ENCODE measurements around the gene RPL15.

Gene RPL15

GRCh38 chr3:23920151-23920655, 3.3 kb downstream of the RPL15 start:
- H3K9me3 ChIP-seq (ENCODE audit: control insufficient read depth, low read length), result no peaks in the 10 kb centered on the region
- H3K4me3 ChIP-seq (ENCODE audit: low read depth, low read length), result no peak overlapping the region
- H3K4me1 ChIP-seq, result peaks cover 7% of the 10 kb centered on the region
- TF ChIP-seq CTCF (IDR thresholded peaks at IDR 0.05), result no peak
- no peak overlapping the region for H2AFZ ChIP-seq
- no peak overlapping the region for H3K4me2 ChIP-seq (ENCODE audit: low read length)
- H3K27ac ChIP-seq, result no peak overlapping the region
- no peak overlapping the region for H3K9ac ChIP-seq
- no peaks in the 10 kb centered on the region for H3K36me3 ChIP-seq (ENCODE audit: control insufficient read depth, insufficient read depth, low read length)
- no peaks in the 10 kb centered on the region for H3K27me3 ChIP-seq (ENCODE audit: control insufficient read depth, insufficient read depth, low read length)
- H3K79me2 ChIP-seq, result peaks cover 16% of the 10 kb centered on the region

GRCh38 chr3:23921052-23921511, 4.2 kb downstream of the RPL15 start:
- Histone ChIP-seq H3K4me2 (ENCODE audit: low read length) (no peak overlapping the region), H3K4me1 (peaks cover 7% of the 10 kb centered on the region), H3K9ac (no peak overlapping the region), H3K79me2 (peaks cover 16% of the 10 kb centered on the region), H3K9me3 (ENCODE audit: control insufficient read depth, low read length) (no peaks in the 10 kb centered on the region), H3K36me3 (ENCODE audit: control insufficient read depth, insufficient read depth, low read length) (no peaks in the 10 kb centered on the region), H2AFZ (no peak overlapping the region), H3K27ac (no peak overlapping the region), H3K4me3 (ENCODE audit: low read depth, low read length) (no peak overlapping the region), H3K27me3 (ENCODE audit: control insufficient read depth, insufficient read depth, low read length) (no peaks in the 10 kb centered on the region)
- TF ChIP-seq CTCF (IDR thresholded peaks at IDR 0.05), result no peak

GRCh38 chr3:23923786-23924185, 6.9 kb downstream of the RPL15 start:
- no peak for TF ChIP-seq CTCF (IDR thresholded peaks at IDR 0.05)
- Histone ChIP-seq H3K27me3 (ENCODE audit: control insufficient read depth, insufficient read depth, low read length) (no peaks in the 10 kb centered on the region), H3K36me3 (ENCODE audit: control insufficient read depth, insufficient read depth, low read length) (no peaks in the 10 kb centered on the region), H3K9ac (no peak overlapping the region), H3K9me3 (ENCODE audit: control insufficient read depth, low read length) (no peaks in the 10 kb centered on the region), H3K4me2 (ENCODE audit: low read length) (no peak overlapping the region), H3K27ac (no peak overlapping the region), H3K4me3 (ENCODE audit: low read depth, low read length) (no peak overlapping the region), H2AFZ (no peak overlapping the region), H3K4me1 (peaks cover 1% of the 10 kb centered on the region), H3K79me2 (no peaks in the 10 kb centered on the region)

- no peak overlapping the region for H3K4me3 ChIP-seq (ENCODE audit: low read depth, low read length)
- no peak overlapping the region for H3K4me2 ChIP-seq (ENCODE audit: low read length)
- no peaks in the 10 kb centered on the region for H3K4me1 ChIP-seq
- no peak overlapping the region for H3K9ac ChIP-seq
- no peaks in the 10 kb centered on the region for H3K79me2 ChIP-seq
- no peaks in the 10 kb centered on the region for H3K9me3 ChIP-seq (ENCODE audit: control insufficient read depth, low read length)
- TF ChIP-seq CTCF (IDR thresholded peaks at IDR 0.05), result no peak
- H3K27me3 ChIP-seq (ENCODE audit: control insufficient read depth, insufficient read depth, low read length), result no peaks in the 10 kb centered on the region
- H3K27ac ChIP-seq, result no peak overlapping the region
- H2AFZ ChIP-seq, result no peak overlapping the region
- H3K36me3 ChIP-seq (ENCODE audit: control insufficient read depth, insufficient read depth, low read length), result no peaks in the 10 kb centered on the region
Measured at GRCh38 chr3:23926246-23926645, 9.3 kb downstream of the RPL15 start.

- Histone ChIP-seq H3K27me3 (ENCODE audit: control insufficient read depth, insufficient read depth, low read length) (no peaks in the 10 kb centered on the region), H3K4me1 (no peaks in the 10 kb centered on the region), H2AFZ (no peak overlapping the region), H3K27ac (no peak overlapping the region), H3K4me3 (ENCODE audit: low read depth, low read length) (no peak overlapping the region), H3K79me2 (no peaks in the 10 kb centered on the region), H3K4me2 (ENCODE audit: low read length) (no peak overlapping the region), H3K36me3 (ENCODE audit: control insufficient read depth, insufficient read depth, low read length) (no peaks in the 10 kb centered on the region), H3K9ac (no peak overlapping the region), H3K9me3 (ENCODE audit: control insufficient read depth, low read length) (no peaks in the 10 kb centered on the region)
- TF ChIP-seq CTCF (IDR thresholded peaks at IDR 0.05), result peak; percentile 26
Measured at GRCh38 chr3:23926736-23927135, 9.8 kb downstream of the RPL15 start.
